ACC112 (cell line): ENCODE data around the gene ALS2.

Experiments used
- H2AFZ ChIP-seq: fragments of 200-600 bp; sonication (generic); one replicate; pipeline ENCODE4 v1.6.0; 2017; ENCODE audit warnings: antibody characterized with exemption, low read length; ENCODE audit not compliant: unreplicated experiment
- H3K27ac ChIP-seq: fragments of 200-600 bp; sonication (generic); 2 replicates; pipeline ENCODE4 v1.5.1; 2014; ENCODE audit warnings: low read depth, mild to moderate bottlenecking, antibody characterized with exemption, low read length, moderate library complexity
- H3K27me3 ChIP-seq: fragments of 200-600 bp; sonication (generic); 2 replicates; pipeline ENCODE4 v1.6.1; 2014; ENCODE audit warnings: mild to moderate bottlenecking, antibody characterized with exemption, low read length, moderate library complexity, mixed read lengths; ENCODE audit not compliant: insufficient read depth
- H3K36me3 ChIP-seq: fragments of 200-600 bp; sonication (generic); 2 replicates; pipeline ENCODE4 v1.6.1; 2016; ENCODE audit warnings: mild to moderate bottlenecking, antibody characterized with exemption, low read length, moderate library complexity, mixed read lengths; ENCODE audit not compliant: insufficient read depth
- H3K4me1 ChIP-seq: fragments of 200-600 bp; sonication (generic); one replicate; pipeline ENCODE4 v1.6.1; 2016; ENCODE audit warnings: low read length, mixed read lengths; ENCODE audit not compliant: insufficient read depth, unreplicated experiment, control insufficient read depth
- H3K4me3 ChIP-seq: fragments of 200-600 bp; sonication (generic); 2 replicates; pipeline ENCODE4 v1.5.1; 2014; ENCODE audit warnings: mild to moderate bottlenecking, low read depth, low read length
- H3K79me2 ChIP-seq: fragments of 200-600 bp; sonication (generic); one replicate; pipeline ENCODE4 v1.6.0; 2016; ENCODE audit warnings: low read length; ENCODE audit not compliant: control insufficient read depth, unreplicated experiment, insufficient read depth

Gene ALS2

GRCh38 chr2:201656102-201656501 is 124.6 kb downstream of the ALS2 start:
- Histone ChIP-seq H3K4me1 (peaks cover 28% of the 10 kb centered on the region), H3K4me3 (no peak overlapping the region), H3K27me3 (no peaks in the 10 kb centered on the region), H2AFZ (no peak overlapping the region), H3K27ac (peak overlapping the region; percentile 91), H3K79me2 (no peaks in the 10 kb centered on the region), H3K36me3 (no peaks in the 10 kb centered on the region)

DNA sequence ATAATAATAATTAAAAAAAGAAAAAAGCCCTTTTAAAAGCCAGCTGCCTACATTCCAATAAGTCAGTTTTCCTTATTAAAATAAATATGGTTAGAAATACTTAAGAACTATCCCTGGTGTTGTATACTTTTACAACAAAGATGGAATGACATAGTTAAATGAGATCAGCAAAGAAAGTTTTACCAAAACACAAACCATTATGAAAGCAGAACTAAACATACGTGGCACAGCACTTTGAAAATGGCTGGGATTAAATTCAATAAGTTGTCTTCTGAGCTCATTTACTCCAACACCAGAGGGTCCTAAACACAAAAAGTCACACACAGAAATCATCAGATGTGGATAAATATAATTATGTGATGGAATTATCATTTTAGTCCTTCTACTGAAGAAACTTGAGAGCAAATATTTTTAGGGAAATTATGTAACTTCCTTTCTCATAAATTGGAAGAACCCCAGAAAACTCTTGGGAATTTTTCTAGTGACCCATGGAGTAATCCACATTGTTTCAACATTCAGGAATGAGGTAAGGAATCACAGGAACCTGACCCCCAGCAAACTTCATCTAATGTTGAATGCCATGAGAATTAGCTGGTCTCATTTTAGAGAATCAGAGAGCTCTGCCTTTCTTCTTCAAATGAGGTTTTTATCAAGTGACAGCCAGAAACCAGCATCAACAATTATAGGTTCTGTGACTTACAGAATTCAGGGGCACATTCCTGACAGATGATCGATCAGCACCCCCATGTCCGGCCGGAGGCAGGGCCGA is 125.9 kb downstream of the ALS2 start:
- peak overlapping the region; percentile 66 for H2AFZ ChIP-seq
- no peaks in the 10 kb centered on the region for H3K36me3 ChIP-seq
- peak overlapping the region; percentile 49 for H3K4me3 ChIP-seq
- no peaks in the 10 kb centered on the region for H3K27me3 ChIP-seq
- H3K4me1 ChIP-seq, result peaks cover 28% of the 10 kb centered on the region
- no peaks in the 10 kb centered on the region for H3K79me2 ChIP-seq
- peak overlapping the region; percentile 91 for H3K27ac ChIP-seq

- H3K27ac ChIP-seq, result peak overlapping the region; percentile 85
- H3K27me3 ChIP-seq, result no peaks in the 10 kb centered on the region
- H3K36me3 ChIP-seq, result no peaks in the 10 kb centered on the region
- H3K4me1 ChIP-seq, result peaks cover 28% of the 10 kb centered on the region
- no peak overlapping the region for H2AFZ ChIP-seq
- no peak overlapping the region; the same call in 1 of the 2 replicates for H3K4me3 ChIP-seq
- no peaks in the 10 kb centered on the region for H3K79me2 ChIP-seq
These were observed 127.5 kb downstream of the ALS2 start for GRCh38 chr2:201653221-201653620.
